GOT3 (cell line): Measurements from ENCODE around the gene CDIPT.

Source experiments
- DNase-seq: peaks from one replicate; lab custom pipeline; 2025; ENCODE audit warnings: mixed read lengths; lab: John Stamatoyannopoulos, UW

Gene CDIPT

DNA sequence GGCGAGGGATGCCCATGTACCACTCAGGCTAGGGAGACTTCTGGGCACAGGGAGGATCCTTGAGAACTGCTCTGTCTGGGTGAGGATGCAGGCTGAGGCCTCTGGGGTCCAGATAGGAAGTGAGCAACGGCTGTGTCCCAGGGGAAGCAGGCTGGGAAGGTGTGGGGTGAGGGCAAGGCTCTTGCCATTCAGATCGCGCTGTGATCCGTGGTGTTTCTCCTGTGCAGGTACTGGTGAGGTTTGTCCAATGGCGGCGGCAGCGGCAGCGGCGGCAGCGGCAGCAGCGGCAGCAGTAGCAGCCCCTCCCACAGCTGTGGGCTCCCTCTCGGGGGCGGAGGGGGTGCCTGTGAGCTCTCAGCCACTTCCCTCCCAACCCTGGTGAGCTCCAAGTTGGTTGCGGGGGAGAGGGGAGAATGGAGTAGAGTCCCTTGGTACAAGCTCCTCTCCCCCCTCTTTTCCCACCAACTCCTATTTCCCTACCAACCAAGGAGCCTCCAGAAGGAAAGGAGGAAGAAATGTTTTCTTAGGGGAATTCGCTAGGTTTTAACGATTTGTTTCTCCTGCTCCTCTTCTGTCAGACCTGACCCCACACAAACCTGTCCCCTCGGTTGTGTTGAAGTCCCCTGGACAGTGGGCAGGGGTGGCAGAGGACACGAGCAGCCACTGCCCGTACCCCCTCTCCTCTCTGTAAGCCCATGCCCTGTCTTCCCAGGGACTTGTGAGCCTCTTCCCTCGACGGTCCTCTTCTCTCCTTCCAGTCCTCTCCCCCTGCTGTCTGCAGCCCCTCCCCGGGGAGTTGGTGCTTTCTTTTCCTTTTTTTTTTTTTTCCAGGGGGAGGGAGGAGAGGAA is 53.0 kb downstream of the CDIPT start:
- DNase-seq, result no peak

DNA sequence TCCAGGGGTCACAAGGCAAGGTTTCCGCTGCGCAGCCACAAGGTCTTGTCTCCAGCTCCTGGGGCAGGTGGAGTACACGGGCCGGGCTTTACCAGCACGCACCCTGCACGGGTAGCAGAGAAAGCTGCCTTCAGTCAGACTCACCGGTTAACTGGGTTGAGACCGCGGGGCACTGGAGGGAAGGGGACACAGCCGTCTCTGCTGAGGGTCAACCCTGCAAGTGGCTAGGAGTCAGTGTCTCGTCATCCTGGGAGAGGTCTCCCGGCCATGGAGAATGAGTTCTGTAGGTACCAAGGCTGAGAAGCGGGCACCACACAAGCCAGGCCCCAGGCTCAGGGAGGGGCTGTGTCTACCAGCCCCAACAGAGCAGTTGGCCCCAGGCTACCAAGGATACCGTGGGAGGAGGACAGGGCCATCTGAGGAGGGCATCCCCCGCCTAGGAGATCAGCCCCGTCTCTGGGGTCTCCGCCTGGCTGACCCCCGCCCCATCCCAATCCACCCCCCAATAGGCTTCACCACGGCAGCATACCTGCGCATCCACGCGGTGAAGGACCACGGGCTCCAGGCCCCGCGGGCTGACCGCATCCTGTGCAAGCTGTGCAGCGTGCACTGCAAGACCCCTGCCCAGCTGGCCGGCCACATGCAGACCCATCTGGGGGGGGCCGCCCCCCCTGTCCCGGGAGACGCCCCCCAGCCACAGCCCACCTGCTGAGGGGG is 53.8 kb downstream of the CDIPT start:
- DNase-seq, result no peak
